Ovary (tissue), 9 donors: ENCODE measurements around the gene THAP8. TPM values are rescaled to one million over a fixed set of nuclear protein-coding genes. Genes with fewer than 3 reads are reported as not detected.
"Not testable (repeated sequence)": the region's sequence is repeated elsewhere in the genome, so short reads cannot be mapped to it uniquely, and the experiment has no call there.

ENCODE experiments used
- DNase-seq, 5 donors: peaks; one replicate each; pipeline ENCODE4 v3.0.0-alpha.2; 2019 to 2020
- H3K27ac ChIP-seq, 2 donors: fragments of 200-600 bp; one replicate each; pipeline versions ENCODE4 v1.5.1 to v1.8.0; 2019 to 2022
- H3K27me3 ChIP-seq: fragments of 200-600 bp; one replicate; pipeline ENCODE4 v1.8.0; 2022
- H3K36me3 ChIP-seq: fragments of 200-600 bp; sonication (generic); one replicate; pipeline ENCODE4 v1.5.1; 2019
- H3K4me1 ChIP-seq: one replicate; pipeline ENCODE4 v1.8.1; 2013; ENCODE audit warnings: mild to moderate bottlenecking, moderate library complexity; ENCODE audit not compliant: insufficient read depth
- H3K4me3 ChIP-seq: fragments of 200-600 bp; sonication (generic); one replicate; pipeline ENCODE4 v1.5.1; 2017
- H3K9me3 ChIP-seq, 2 donors: fragments of 200-600 bp in 1 of 2; sonication (generic) in 1 of 2; one replicate each; pipeline versions ENCODE4 v1.5.1 to v1.8.1; 2013 to 2019; ENCODE audit warnings: mild to moderate bottlenecking in 1 of 2, moderate library complexity in 1 of 2
- CTCF ChIP-seq, 3 donors: fragments of 450-650 bp in 2 of 3; fragments of 200-600 bp in 1 of 3; IDR thresholded peaks; one replicate each; pipeline versions ENCODE4 v1.5.1 to v1.8.0; 2016 to 2022; ENCODE audit warnings: antibody characterized with exemption in 3 of 3, mild to moderate bottlenecking in 1 of 3
- EP300 ChIP-seq: sonication (generic); formaldehyde crosslinking; IDR thresholded peaks from one replicate; pipeline ENCODE4 v1.6.1; 2017; ENCODE audit warnings: antibody characterized with exemption
- POLR2A ChIP-seq: fragments of 450-650 bp; IDR thresholded peaks from one replicate; pipeline ENCODE4 v1.6.1; 2017; ENCODE audit warnings: antibody characterized with exemption, mild to moderate bottlenecking, moderate library complexity
- WGBS, 3 donors: extraction: QIAGEN DNeasy Blood & Tissue Kit in 1 of 3; methylation state at CpG; one replicate each; pipeline versions ENCODE4 v1.1.5 to v1.1.7; 2013 to 2017; 5-methylcytosine and 5-hydroxymethylcytosine counted together
- intact Hi-C, 4 donors: fragments of 100-400 bp; cut with DNase I; formaldehyde crosslinking; loops; one replicate each; pipeline versions ENCODE4 v1.11.0 to v1.15.1; 2022 to 2023
- polyA plus RNA-seq, 2 donors: library from polyadenylated mRNA; stranded (reverse); fragments of 200-250 nt in 1 of 2; fragments of 350-450 nt in 1 of 2; fragmentation: Illumina TruSeq in 1 of 2; extraction: RNeasy Lipid Tissue Mini Kit (QIAGEN cat#74804) in 1 of 2; gene quantifications; one replicate each; pipeline ENCODE4 v1.2.3, GENCODE V29; 2013 to 2014
- total RNA-seq, 7 donors: library from RNA; depleted of rRNA in 2 of 7; stranded (reverse); fragments of >200 nt in 2 of 7; fragmentation: NEBNext Ultra II Directional in 3 of 7; extraction: Animal tissue kit (Norgen Biotek cat#: 25700) in 3 of 7; gene quantifications; one replicate each; pipeline versions ENCODE4 v1.1.0 to v1.2.4, GENCODE V29; 2016 to 2023
- donor health status: DM: no; HTN: no; CAD: no; lungs with moderate emphysema.
- donor health status: DM: no; HTN: no; CAD: no.
- donor health status: Bipolar disorder and iron deficiency.
- donor health status: DM: yes; HTN: yes; CAD: no.
- donor health status: DM: no; HTN: no; CAD: no.
- donor health status: DM: yes; HTN: yes; CAD: no.

The THAP8 gene
- total and polyA plus RNA-seq, 9 donors: 1.9 to 7.9 (median 6.4) TPM

- Histone ChIP-seq H3K36me3 (no peaks in the 10 kb centered on the region), H3K9me3 (no peaks in the 10 kb centered on the region), H3K27me3 (no peaks in the 10 kb centered on the region), H3K4me3 (no peak overlapping the region), H3K4me1 (no peaks in the 10 kb centered on the region), H3K27ac (no peak overlapping the region)
- DNase-seq: no peak
- TF ChIP-seq EP300: no peak
- no peak for TF ChIP-seq CTCF (IDR thresholded peaks at IDR 0.05)
- TF ChIP-seq POLR2A: no peak
- intact Hi-C loops: no loop called here
These were observed 6.2 kb downstream of the THAP8 start for GRCh38 chr19:36047835-36048234.

GRCh38 chr19:36046443-36047050 lies 7.5 kb downstream of the THAP8 start:
- Histone ChIP-seq H3K4me3 (no peak overlapping the region), H3K36me3 (no peaks in the 10 kb centered on the region), H3K27me3 (no peaks in the 10 kb centered on the region), H3K4me1 (peaks cover 2% of the 10 kb centered on the region), H3K9me3 (no peaks in the 10 kb centered on the region), H3K27ac (no peak overlapping the region)
- no peak for DNase-seq
- WGBS, 3 donors: 85 to 94% (median 90%) methylated on average over 5 of the region's 5 CpGs
- intact Hi-C loops: no loop called here
- TF ChIP-seq CTCF (IDR thresholded peaks at IDR 0.05): no peak
- no peak for TF ChIP-seq POLR2A
- TF ChIP-seq EP300: no peak

- Histone ChIP-seq H3K27me3 (no peaks in the 10 kb centered on the region), H3K4me3 (no peak overlapping the region), H3K9me3 (no peaks in the 10 kb centered on the region), H3K4me1 (peaks cover 2% of the 10 kb centered on the region), H3K27ac (no peak overlapping the region), H3K36me3 (no peaks in the 10 kb centered on the region)
- intact Hi-C loops: no loop called here
- no peak for TF ChIP-seq EP300
- TF ChIP-seq POLR2A: no peak
- WGBS, 3 donors: 31 to 79% (median 46%) methylated on average over 2 of the region's 2 CpGs
- DNase-seq: no peak
These were observed 10.1 kb downstream of the THAP8 start for GRCh38 chr19:36043952-36044351.

- Histone ChIP-seq H3K27ac (peak overlapping the region in 1 of 2 donors; percentile 44), H3K4me1 (peaks cover 2% of the 10 kb centered on the region), H3K27me3 (no peaks in the 10 kb centered on the region), H3K36me3 (no peaks in the 10 kb centered on the region), H3K9me3 (no peaks in the 10 kb centered on the region), H3K4me3 (no peak overlapping the region)
- intact Hi-C loops: no loop called here
- no peak for TF ChIP-seq EP300
- TF ChIP-seq POLR2A: no peak
- no peak for TF ChIP-seq CTCF (IDR thresholded peaks at IDR 0.05)
- peak in 2 of 5 donors; percentile 40 to 44 for DNase-seq
- 1 to 5% (median 5%) methylated on average over 3 of the region's 3 CpGs for WGBS, 3 donors
These were observed 12.3 kb downstream of the THAP8 start for GRCh38 chr19:36041831-36042230.

- intact Hi-C loops, H3K27ac ChIP-seq, H3K27me3 ChIP-seq, DNase-seq, H3K4me1 ChIP-seq, H3K36me3 ChIP-seq, H3K9me3 ChIP-seq, H3K4me3 ChIP-seq: not testable (repeated sequence)
- 82 to 84% (median 83%) methylated on average over 6 of the region's 6 CpGs for WGBS, 3 donors
These were observed 13.0 kb downstream of the THAP8 start for GRCh38 chr19:36041092-36041491.
